ENCODE measurements around the gene PTPN14.

Gene PTPN14

DNA sequence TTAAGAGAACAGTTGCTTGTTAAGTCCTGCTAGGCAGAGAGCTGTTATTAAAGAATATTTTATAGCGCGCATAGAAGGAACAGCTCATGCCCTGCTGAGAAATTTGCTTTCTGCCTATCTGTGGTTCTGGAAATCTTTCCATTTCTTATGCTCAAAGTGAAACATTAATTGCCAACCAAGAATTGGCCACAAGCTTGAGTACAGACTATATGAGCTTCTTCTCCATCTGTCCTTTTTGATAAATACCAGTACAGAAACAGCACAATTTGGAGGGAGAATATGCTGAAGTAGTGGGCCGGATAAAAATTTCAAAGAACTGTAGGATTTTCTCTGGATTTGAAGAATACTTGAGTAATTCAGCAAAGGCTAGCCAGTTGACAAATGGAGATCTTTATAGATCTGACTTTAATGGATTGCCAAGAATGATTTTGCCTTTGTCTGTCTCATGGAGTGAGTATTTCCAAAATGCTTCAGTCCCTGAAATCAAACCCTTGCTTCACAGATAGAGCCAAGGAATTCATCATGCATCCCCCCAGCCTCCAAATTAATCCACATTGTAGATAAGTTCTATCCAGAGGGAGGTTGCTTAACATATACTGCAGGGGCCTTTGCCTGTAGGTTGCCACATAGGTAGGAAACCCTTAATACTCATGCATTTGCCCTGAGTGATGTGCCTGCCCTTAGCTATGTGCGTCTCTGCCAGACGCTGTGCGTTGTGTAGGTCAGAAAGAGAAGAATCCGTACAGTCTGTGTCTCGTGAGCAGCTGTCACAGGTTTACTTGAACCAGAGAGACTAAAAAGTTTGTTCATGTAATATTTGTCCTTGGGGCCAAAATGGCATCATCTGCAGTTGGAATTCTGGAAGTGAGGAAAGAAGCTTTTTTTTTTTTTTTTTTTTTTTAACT is 226.3 kb downstream of the PTPN14 start:
- no peak for DNase-seq

DNA sequence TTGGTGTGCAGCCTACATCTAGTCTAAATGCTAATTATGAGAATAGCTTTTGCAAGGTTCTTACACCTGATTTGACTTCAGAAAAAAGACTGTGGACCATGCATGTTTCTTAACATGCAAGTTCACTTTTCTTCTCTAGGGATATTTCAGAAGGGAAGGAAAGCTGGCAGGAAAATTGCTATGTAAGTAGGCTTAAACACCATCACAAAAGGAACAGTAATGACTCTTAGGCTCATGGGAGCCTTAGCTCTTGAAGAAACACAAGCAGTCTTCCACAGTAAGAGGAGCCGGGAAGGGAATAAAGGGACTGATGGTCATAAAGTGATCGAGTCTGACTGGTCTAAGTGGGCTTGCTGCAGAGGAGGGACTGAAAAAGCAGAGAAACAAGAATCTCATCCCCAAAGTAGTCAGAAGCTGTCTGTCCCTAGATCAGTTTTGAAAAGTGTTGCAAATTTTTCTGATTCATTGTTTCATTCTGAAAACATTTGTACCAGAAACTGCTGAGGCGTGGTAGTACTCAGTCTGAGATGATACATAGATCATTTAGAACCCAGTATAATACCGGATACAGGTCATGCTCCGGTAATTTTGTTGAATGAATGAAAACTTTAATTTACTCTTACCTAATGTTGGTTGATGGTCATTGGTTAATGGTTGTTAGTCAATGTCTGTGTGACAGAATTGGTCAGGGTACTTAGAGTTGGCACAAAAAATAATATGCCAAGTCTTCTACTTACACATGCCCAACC is 229.5 kb downstream of the PTPN14 start:
- no peak for DNase-seq

DNA sequence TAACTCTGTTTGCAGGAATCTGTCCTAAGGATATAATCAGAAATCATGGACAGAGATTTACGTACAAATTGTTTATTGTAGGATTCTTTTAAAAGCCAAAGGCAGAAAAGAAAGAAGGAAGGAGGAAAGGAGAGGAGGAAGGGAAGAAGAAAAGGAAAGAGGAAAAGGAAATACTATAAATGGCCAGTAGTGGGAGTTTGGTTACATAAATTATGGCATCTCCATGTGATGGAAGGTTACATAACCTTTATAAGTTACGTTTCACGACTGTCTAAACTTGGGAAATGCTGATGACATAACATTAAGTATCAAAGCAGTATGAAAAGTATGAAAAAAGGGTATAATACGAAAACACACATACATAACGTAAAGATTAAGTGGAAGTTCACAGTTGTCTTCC is 231.5 kb downstream of the PTPN14 start:
- no peak for DNase-seq

DNA sequence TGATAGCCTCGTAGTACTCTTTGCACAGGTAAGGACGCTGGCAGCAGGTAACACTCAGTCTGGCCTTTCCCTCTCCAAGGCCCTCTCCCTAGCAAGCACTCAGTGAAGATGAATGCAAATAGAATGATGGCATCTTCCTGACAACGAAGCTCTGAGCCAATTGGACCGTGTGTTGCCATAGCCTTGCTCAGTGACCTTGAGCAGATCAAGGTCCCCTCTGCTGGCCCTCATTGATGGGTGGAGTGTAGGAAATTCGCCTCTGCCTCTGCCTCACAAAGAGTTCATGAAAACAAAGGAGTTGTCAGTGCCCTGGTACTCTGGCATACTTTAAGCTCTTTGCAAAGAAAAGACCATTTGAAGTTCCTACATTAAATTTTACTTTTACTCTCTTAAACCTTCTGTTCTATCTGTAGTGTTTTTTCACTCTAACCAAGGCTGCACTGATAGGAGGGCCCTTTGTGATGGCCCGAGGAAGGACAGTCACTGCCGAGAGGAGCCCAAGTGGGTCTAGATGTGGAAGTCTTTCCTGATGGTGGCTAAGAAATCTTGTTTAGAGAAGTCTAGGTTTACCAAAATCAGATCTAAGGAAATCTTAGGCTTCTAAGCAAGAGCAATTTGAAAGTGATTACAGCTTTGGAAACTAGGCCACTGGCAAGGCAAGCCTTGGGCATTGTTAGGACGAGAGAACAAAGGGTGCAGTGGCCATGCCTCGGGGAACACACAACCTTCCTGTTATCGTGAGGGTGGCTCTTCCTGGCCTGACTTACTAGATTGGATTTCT is 232.3 kb downstream of the PTPN14 start:
- no peak for DNase-seq

DNA sequence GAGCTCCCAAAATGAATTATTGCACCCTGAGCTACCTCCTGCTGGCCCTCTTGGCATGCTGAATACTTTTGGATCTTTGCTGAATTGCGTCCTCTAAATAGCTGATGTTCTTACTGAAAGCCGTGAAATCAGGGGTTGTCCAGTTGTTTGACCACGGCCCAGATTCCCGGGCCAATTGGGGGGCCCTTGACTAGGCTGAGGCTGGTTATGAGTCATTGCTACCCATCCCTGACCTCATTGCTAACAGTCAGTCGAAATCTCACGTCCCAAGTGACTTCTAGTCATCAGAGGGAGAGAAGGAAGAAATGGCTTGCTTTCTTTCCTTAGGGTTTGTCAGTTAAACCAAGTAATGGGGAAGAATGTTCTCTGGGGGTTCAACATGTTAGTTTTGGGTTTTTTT is 233.0 kb downstream of the PTPN14 start:
- DNase-seq: no peak

DNA sequence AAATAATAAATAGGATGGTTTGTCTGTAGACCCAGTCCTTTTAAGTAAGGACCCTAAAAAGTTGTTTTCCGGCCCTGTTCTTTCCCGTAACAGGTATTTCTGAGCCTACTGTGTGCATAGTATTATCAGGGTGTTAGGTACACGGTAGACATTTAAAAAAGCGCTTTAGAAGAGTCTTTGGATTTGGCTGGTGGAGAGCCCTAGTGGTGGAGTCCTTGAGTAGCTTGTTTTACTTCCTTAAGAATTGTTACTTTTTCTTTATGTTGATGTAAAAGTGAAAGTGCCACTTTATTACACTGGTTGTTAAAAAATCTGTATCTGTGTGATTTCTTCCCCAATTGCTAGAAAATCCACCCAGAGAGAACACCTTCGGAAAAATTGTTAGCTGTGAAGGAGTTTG is 233.7 kb downstream of the PTPN14 start:
- no peak for DNase-seq

DNA sequence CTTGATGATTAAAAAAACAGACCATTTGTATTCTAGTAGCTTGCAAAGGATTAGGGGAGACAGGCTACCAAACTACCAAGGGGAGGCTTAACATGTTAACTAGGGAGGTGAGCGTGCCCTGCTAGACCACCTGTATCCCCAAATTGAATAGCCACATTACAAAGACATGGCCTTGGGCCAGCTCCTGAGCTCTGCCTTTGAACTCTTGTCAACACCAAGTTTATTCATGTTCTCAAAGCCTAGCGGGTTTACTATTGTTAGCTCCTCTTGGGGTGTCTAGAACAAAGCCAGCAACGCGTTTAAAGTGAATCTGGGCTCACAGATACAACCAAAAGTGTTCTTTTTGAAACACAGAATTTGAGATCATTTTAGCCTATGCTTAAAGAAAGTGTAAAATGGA is 234.1 kb downstream of the PTPN14 start:
- no peak for DNase-seq

DNA sequence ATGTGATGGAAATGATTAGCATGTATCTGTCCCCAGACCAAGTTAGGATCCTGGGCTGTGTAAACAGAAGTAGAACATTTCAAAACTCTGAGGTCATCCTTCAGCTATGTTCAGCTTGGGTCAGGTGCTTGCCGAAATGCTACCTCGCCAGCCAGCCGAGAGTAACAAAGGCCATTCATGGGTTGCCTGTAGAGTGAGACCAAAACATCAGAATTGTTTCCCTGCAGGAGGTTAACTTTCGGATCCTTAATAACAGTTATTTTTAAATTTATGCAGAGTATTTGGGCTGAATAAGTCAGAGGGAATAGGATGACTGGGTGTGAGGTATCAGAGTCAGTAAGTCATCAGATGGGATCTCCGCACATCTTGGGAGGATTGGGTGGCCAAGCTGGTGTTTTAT is 234.8 kb downstream of the PTPN14 start:
- DNase-seq: no peak

DNA sequence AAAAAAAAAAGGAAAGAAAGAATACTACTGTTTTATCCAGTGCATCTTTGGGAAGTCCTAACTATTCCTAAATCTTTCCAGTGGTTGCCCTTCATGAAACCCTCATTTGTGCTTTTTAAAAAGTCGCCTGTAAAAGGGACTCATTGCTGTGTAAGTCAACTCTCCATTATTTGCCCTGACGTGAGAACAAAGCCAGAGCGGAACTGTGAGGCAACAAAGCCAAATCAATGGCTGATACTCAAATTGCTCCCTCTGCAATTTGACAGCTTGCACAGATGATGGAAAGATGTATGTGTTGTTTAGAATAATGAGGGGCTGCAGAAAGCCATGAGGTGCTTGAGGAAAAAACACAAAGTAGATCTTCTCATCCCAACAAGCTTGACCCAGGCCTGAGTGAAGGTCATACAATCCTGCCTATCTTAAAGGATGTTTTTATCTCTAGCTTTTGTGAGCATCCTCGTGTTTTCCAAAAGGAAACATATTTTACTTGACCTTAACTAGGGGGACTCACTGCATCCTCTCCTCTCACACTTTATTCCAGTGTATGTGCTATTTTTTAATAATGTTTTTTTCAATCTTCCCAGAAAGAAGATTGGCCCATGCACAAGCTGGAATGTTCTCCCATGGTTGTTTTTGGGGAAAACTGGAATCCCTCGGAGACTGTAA is 237.1 kb downstream of the PTPN14 start:
- DNase-seq: no peak

DNA sequence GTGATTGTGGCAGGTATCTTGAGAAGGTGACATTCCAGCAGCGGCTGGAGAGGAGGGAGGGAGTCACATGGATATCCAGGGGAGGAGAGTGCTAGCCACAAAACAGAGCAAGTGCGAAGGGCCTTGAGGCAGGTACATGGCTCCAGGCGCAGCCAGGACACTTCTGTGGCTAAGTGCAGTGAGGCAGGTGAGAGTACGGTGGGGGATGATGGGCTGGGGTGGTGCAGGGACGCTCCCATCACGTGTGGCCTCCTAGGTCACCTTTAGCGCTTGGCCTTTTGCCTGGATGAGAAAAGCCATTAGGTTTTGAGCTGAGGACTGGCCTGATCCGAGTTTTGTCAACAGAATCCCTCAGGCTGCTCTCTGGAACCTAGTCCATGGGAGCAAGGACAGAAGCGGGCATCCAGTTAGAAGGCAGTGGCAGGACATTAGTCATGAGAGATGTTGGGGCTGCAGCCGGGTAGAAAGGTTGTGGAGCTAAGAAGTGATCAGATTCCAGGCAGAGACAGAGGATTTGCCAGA is 238.8 kb downstream of the PTPN14 start:
- DNase-seq: no peak

DNA sequence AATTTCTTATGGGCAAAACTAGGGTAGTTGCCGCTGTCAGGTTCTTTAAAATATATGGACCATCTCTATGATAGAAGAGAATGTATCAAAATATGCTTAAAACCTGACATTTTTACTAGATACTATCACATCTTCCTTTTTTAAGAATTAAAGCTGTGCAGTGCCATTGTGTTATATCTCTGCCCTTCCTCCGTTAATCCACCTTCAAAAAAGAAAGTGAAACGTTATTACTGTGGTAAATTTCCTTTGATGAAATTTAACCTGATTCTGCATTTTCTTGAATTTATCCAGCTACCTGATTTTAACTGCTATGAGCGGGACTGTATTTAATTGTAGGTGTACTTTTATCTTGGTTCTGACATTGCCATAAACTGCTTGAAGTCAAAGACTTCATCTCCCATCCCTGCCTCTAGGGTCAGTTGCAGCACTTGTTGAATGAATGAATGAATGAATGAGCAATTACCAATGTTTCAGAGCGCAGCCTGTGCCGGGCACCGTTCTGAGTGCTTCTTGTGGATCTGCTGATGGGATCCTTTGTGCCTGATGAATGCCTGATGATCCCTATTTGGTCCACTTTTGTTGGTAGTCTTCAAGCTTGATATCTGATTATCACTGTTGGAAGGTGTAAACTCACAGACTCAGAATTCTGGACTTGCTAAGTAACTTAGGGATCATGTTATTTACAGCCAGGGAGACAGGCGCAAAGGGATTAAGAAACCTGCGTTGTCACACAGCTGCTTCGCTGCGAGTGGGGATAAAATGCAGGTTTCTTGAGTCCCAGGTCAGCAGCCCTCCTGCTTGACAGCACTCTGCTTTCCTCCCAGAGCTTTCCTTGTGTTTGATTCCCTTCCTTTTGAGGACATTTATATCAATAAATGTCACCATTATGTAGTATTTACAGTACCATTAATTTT is 240.4 kb downstream of the PTPN14 start:
- DNase-seq: no peak

DNA sequence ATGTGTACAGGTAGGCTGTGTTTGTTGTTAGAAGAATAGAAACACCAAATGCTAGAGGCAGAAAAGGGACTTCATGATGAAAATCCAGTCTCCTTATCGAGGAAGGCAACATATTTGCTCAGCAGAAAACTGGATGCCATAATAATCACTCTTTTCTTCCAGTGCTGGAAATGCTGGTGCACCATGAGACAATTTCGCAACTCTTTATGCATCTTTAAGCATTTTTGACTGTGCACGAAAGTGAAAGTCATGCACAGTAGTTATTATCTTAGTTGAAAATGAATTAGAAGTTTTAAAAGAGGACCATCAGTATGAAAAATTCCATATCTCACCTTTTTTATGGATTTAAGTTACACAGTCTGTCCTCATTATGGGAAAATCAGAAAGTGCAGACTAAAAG is 241.4 kb downstream of the PTPN14 start:
- DNase-seq: no peak

DNA sequence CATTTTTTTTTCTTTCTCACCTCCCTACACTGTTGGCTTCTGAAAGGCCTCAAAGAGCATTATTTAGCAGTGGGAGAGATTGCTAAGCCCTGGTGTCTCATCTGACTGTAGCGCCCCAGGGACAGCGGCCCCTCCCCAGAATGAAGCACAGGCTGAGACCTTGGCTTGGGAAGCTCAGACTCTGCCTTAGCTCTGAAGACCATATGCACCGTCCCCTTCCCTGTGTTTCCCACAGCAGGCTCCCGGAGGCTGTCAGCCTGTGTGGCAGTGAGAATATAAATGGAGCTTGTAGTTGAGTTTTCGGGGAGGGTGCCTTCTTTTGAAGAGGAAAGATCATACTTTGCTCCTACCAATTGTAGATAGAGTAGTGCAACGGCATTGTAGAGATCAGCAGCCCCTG is 245.1 kb downstream of the PTPN14 start:
- DNase-seq: no peak

DNA sequence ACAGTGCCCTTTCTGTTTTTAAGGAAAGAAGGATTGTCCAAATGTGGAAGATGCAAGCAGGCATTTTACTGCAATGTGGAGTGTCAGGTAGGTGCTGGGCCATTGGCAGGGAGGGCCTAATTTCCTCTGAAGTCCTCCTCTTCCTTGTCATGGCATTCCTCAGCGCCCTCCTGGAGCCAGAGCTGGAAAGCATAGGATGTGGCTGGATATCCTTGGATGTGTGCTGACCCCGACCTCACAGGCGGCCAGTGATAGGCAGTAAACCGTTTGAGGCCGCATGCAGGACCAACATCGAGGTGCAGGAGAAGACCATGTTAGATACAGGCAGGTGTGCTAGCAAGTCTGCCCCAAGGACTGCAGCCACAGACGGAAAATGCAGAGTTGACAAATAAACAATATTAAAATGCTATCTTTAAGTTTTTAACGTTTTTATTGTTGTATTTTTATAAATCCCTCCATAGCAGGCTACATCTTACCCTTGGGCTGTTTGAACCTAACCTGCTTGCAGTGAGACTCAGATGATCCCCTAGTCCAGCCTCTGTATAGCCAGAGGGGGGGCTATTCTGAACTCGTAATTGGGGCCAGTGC is 246.1 kb downstream of the PTPN14 start:
- no peak for DNase-seq

DNA sequence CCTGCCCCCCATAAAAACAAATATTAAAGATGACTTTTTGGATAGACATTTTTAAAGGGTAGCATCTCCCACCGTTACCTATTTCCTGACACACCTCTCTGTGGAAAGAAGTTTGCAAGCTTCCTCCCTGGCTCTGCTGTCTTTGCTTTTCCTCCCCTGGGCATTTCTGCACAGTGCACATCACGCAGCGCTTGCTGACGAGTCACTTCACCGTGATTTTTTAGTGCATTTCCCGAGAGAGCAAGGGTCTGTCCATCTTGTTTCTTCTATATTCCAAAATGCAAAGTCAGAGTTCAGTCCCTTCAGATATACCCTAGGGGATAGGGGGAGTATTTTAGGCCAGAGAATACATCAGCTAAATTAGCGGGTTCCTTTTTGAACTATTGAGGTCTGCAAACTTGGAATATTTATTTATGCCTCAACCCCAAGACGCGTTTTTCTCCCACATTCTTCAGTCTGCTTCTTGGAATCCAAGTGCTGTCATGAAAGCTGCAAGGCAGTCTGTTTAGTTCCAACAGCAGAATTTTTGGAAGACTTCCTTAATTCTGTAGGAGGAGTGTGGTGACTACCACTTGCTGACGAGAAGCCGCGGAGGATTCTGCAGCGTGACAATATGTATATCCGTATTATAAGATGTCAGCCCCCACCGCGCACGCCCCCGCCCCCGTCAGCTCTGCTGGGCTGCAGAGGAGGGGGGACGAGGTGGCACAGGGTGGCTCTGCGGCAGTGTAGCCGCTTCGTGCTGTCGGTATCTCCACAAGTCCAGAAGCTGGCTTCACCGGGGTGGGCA is 248.1 kb downstream of the PTPN14 start:
- DNase-seq: no peak

DNA sequence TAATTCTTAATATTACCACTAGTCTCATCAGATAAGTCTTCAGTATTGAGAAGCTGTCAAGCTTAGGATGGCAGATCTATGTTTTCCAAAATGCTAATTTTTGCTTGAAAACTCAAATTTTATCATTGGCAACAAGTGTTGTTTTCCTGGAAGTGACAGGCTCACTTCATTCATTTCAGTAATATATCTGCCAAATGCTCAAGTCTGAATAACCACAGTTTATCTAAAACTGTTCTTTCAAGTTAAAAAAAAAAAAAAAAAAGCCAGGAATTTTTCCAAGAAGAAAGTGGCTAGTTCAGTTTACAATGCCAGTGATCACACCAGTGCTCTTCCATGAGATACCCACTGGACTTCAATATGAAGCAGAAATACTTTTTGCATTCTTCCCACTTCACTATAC is 249.9 kb downstream of the PTPN14 start:
- no peak for DNase-seq

DNA sequence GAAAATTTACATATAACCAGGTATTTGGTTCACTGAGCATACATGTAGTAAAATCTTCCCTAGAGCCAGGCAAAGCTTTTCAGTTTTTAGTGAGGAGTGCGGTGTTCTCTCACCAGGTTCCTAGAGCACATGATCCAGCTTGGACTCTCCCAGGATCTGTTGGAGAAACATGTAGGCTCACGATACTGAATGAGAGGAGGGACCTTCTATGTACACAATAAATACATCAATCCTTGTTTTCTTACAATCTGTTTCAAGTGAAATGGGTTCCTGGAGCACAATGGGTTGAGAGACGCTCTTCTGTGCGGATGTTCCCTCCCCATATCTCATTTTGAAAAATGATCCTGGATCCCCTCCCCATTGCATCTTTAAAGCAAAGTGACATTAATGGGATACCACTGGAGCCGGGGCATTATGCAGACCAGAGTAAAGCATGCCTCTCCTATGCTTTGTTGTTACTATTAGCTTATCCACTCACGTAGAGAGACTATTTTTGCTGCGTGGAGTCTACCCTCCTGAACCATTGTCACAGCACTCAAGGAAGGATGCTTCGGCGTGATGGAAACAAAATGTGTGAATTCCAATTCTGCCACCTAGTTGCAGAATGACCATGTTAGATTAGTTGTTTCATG is 251.1 kb downstream of the PTPN14 start:
- no peak for DNase-seq

Data from activated CD4-positive, alpha-beta T cell treated with anti-CD3 and anti-CD28 coated beads, Interleukin-2, amount 50 U/mL, for 4 hours (primary cell).